Osteoblast (primary cell): ENCODE measurements around the gene PROK1. TPM values are rescaled to one million over a fixed set of nuclear protein-coding genes. Genes with fewer than 3 reads are reported as not detected.
A peak's percentile ranks its signal among the peaks of the same experiment; 100 is the strongest.
"Not testable (repeated sequence)": the region's sequence is repeated elsewhere in the genome, so short reads cannot be mapped to it uniquely, and the experiment has no call there.

Experiments
- DNase-seq: peaks from one replicate; pipeline ENCODE4 v3.0.0; 2011; ENCODE audit warnings: low spot score, mixed read lengths; ENCODE audit not compliant: insufficient read length; ENCODE audit errors: missing footprints
- H2AFZ ChIP-seq: 2 replicates; pipeline ENCODE4 v1.6.0; 2011; ENCODE audit warnings: mild to moderate bottlenecking, low read length
- H3K27ac ChIP-seq: 2 replicates; pipeline ENCODE4 v1.5.1; 2011; ENCODE audit warnings: mild to moderate bottlenecking, low read depth, low read length, moderate library complexity
- H3K27me3 ChIP-seq: 2 replicates; pipeline ENCODE4 v1.6.0; 2012; ENCODE audit warnings: mild to moderate bottlenecking, control low read depth, inconsistent platforms, low read length, moderate library complexity; ENCODE audit not compliant: insufficient read depth
- H3K36me3 ChIP-seq: 2 replicates; pipeline ENCODE4 v1.5.1; 2011; ENCODE audit warnings: mild to moderate bottlenecking, low read length, control low read depth, moderate library complexity; ENCODE audit not compliant: insufficient read depth
- H3K4me1 ChIP-seq: 2 replicates; pipeline ENCODE4 v1.5.1; 2011; ENCODE audit warnings: mild to moderate bottlenecking, low read length, control low read depth, moderate library complexity; ENCODE audit not compliant: insufficient read depth
- H3K4me2 ChIP-seq: 2 replicates; pipeline ENCODE4 v1.6.0; 2011; ENCODE audit warnings: mild to moderate bottlenecking, low read length; ENCODE audit not compliant: insufficient read depth
- H3K4me3 ChIP-seq: fragments of 200-600 bp; sonication (generic); 3 replicates; pipeline ENCODE4 v1.5.1; 2012; ENCODE audit warnings: mild to moderate bottlenecking, low read length, inconsistent platforms; ENCODE audit not compliant: insufficient read depth
- H3K79me2 ChIP-seq: 2 replicates; pipeline ENCODE4 v1.6.0; 2012; ENCODE audit warnings: mild to moderate bottlenecking, low read length, control low read depth, inconsistent platforms; ENCODE audit not compliant: insufficient read depth
- H3K9me3 ChIP-seq: 2 replicates; pipeline ENCODE4 v1.5.1; 2011; ENCODE audit warnings: low read depth, low read length, control low read depth
- H4K20me1 ChIP-seq: 2 replicates; pipeline ENCODE4 v1.6.0; 2012; ENCODE audit warnings: mild to moderate bottlenecking, low read length, control low read depth; ENCODE audit not compliant: insufficient read depth
- CTCF ChIP-seq: IDR thresholded peaks from 2 replicates; pipeline ENCODE4 v1.5.1; 2011; ENCODE audit warnings: mild to moderate bottlenecking, low read depth, low read length, moderate library complexity; ENCODE audit errors: extremely low read depth
- total RNA-seq: library from RNA; depleted of rRNA; stranded (reverse); fragments of >200 nt; gene quantifications from 2 replicates; pipeline ENCODE4 v1.2.3, GENCODE V29; 2012

Gene PROK1
- total RNA-seq, 1 donor: not detected

GRCh38 chr1:110438893-110439292, 12.1 kb upstream of the PROK1 start:
- no peak overlapping the region for H3K4me2 ChIP-seq
- H3K9me3 ChIP-seq: no peaks in the 10 kb centered on the region
- no peak for TF ChIP-seq CTCF
- H3K36me3 ChIP-seq: no peaks in the 10 kb centered on the region
- H3K79me2 ChIP-seq: no peaks in the 10 kb centered on the region
- H4K20me1 ChIP-seq: no peaks in the 10 kb centered on the region
- peaks cover 7% of the 10 kb centered on the region for H3K4me1 ChIP-seq
- DNase-seq: no peak
- H3K4me3 ChIP-seq: no peak overlapping the region
- H3K27ac ChIP-seq: no peak overlapping the region
- H3K27me3 ChIP-seq: peaks cover 3% of the 10 kb centered on the region
- no peak overlapping the region for H2AFZ ChIP-seq

DNA sequence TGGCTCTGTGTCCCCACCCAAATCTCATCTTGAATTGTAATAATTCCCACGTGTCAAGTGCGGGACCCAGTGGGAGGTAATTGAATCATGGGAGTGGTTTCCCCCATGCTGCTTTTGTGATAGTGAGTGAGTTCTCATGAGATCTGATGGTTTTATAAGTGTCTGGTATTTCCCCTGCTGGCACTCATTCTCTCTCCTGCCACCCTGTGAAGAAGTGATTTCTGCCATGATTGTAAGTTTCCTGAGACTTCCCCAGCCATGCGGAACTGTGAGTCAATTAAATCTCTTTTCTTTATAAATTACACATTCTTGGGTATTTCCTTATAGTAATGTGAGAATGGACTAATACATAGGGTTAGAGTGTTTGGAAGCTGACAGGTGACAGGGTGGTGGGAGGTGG, 11.1 kb upstream of the PROK1 start:
- H4K20me1 ChIP-seq, H2AFZ ChIP-seq, H3K4me3 ChIP-seq, H3K27me3 ChIP-seq, H3K36me3 ChIP-seq, H3K4me1 ChIP-seq, H3K4me2 ChIP-seq, H3K27ac ChIP-seq, DNase-seq, H3K79me2 ChIP-seq, H3K9me3 ChIP-seq: not testable (repeated sequence)

DNA sequence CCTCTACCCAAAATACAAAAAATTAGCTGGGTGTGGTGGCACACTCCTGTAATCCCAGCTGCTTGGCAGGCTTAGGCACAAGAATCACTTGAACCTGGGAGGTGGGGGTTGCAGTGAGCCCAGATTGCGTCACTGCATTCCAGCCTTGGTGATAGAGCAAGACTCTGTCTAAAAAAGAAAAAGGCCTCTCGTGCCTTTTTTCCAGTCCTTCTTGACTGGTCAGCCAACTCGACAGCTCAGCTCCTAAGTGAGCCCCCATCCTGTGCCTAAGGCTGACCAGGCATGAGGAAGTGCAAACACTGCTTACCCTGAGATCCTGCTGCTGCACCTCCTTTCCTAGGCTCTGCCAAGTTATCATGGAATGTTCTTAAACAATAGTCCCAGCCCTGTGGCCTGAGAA, 10.1 kb upstream of the PROK1 start:
- Histone ChIP-seq H3K4me2 (no peak overlapping the region), H2AFZ (peak overlapping the region; percentile 70), H3K9me3 (no peaks in the 10 kb centered on the region), H3K79me2 (no peaks in the 10 kb centered on the region), H3K36me3 (no peaks in the 10 kb centered on the region), H3K4me1 (peaks cover 7% of the 10 kb centered on the region), H3K4me3 (no peak overlapping the region), H4K20me1 (no peaks in the 10 kb centered on the region), H3K27me3 (peaks cover 2% of the 10 kb centered on the region), H3K27ac (no peak overlapping the region)
- no peak for TF ChIP-seq CTCF
- DNase-seq: no peak

DNA sequence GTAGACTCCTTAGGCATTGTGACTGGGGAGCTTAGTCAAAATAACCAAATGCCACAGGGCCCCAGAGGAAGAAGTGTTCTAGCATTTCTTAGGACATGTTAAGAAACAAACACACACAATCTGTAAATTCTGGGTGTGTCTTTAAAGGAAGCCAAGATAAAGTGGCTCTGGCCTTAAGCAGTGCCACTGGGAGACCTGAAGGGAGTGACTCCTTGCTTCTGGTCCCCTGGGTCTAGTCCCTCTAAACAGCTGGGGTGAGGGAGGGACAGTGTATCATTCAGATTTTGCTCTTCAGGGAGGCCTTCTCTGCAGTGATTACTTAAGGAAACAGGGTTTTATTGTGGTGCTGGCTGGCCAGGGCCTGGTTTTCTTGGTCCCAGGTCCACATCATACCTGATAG, 9.1 kb upstream of the PROK1 start:
- TF ChIP-seq CTCF: no peak

More for the DNA sequence above, 9.1 kb upstream of the PROK1 start:
- Histone ChIP-seq H3K79me2 (no peaks in the 10 kb centered on the region), H2AFZ (no peak overlapping the region), H3K4me1 (peaks cover 7% of the 10 kb centered on the region), H3K4me2 (no peak overlapping the region), H3K27ac (no peak overlapping the region), H3K4me3 (no peak overlapping the region), H4K20me1 (no peaks in the 10 kb centered on the region), H3K27me3 (peaks cover 2% of the 10 kb centered on the region), H3K9me3 (no peaks in the 10 kb centered on the region), H3K36me3 (no peaks in the 10 kb centered on the region)
- DNase-seq: no peak
